Activated CD4-positive, alpha-beta T cell treated with anti-CD3 and anti-CD28 coated beads, Interleukin-2, amount 50 U/mL, for 16 hours (primary cell): ENCODE results near the gene DAPL1.
A peak's percentile ranks its signal among the peaks of the same experiment; 100 is the strongest.

Experiments used
- DNase-seq: peaks from one replicate; pipeline ENCODE4 v3.0.0-alpha.2; 2020

Gene DAPL1

GRCh38 chr2:158795195-158795924, at the start of gene DAPL1:
Gene DAPL1 (plus strand): TSS chr2:158795317. CDS start chr2:158795373, 56 bp downstream.
- no peak for DNase-seq

GRCh38 chr2:158745866-158746382, 49.2 kb upstream of the DAPL1 start:
- DNase-seq, result no peak

- DNase-seq, result no peak
These were observed 48.6 kb upstream of the DAPL1 start for GRCh38 chr2:158746488-158746887.

- no peak for DNase-seq
These were observed 47.8 kb upstream of the DAPL1 start for GRCh38 chr2:158747281-158747680.

- no peak for DNase-seq
These were observed 46.1 kb upstream of the DAPL1 start for GRCh38 chr2:158748926-158749590.

GRCh38 chr2:158750458-158751125, 44.5 kb upstream of the DAPL1 start:
- no peak for DNase-seq

GRCh38 chr2:158753641-158754611, 41.2 kb upstream of the DAPL1 start:
- DNase-seq, result peak; percentile 36

- DNase-seq, result peak; percentile 6
These were observed 39.6 kb upstream of the DAPL1 start for GRCh38 chr2:158755310-158756087.

GRCh38 chr2:158756331-158756730, 38.8 kb upstream of the DAPL1 start:
- no peak for DNase-seq

- no peak for DNase-seq
These were observed 38.1 kb upstream of the DAPL1 start for GRCh38 chr2:158756976-158757375.

GRCh38 chr2:158760887-158761286, 34.2 kb upstream of the DAPL1 start:
- DNase-seq, result no peak

- no peak for DNase-seq
These were observed 33.5 kb upstream of the DAPL1 start for GRCh38 chr2:158761621-158762020.

- no peak for DNase-seq
These were observed 32.8 kb upstream of the DAPL1 start for GRCh38 chr2:158762336-158762735.

- no peak for DNase-seq
These were observed 28.6 kb upstream of the DAPL1 start for GRCh38 chr2:158766524-158766923.

- DNase-seq, result no peak
These were observed 22.6 kb upstream of the DAPL1 start for GRCh38 chr2:158772306-158773078.

- no peak for DNase-seq
These were observed 22.0 kb upstream of the DAPL1 start for GRCh38 chr2:158773121-158773520.

- no peak for DNase-seq
These were observed 20.4 kb upstream of the DAPL1 start for GRCh38 chr2:158774681-158775080.

- no peak for DNase-seq
These were observed 19.7 kb upstream of the DAPL1 start for GRCh38 chr2:158775273-158776027.

GRCh38 chr2:158776231-158776630, 18.9 kb upstream of the DAPL1 start:
- no peak for DNase-seq

- no peak for DNase-seq
These were observed 18.0 kb upstream of the DAPL1 start for GRCh38 chr2:158777077-158777476.
